Fibroblast of mammary gland (primary cell): ENCODE measurements around the gene ADCK2.
"Not testable (repeated sequence)": the region's sequence is repeated elsewhere in the genome, so short reads cannot be mapped to it uniquely, and the experiment has no call there.

Experiments used
- DNase-seq: peaks from one replicate; pipeline ENCODE4 v3.0.0-alpha.2; 2010; ENCODE audit warnings: low read depth
- H3K4me3 ChIP-seq: 2 replicates; pipeline ENCODE4 v1.5.1; 2011; ENCODE audit warnings: low read depth, mild to moderate bottlenecking, low read length, moderate library complexity; ENCODE audit not compliant: control insufficient read depth
- CTCF ChIP-seq: conservative IDR thresholded peaks from 2 replicates; pipeline ENCODE4 v1.5.1; 2011; ENCODE audit warnings: low read depth, low read length, inconsistent platforms; ENCODE audit not compliant: control insufficient read depth, insufficient read depth

ADCK2 gene

GRCh38 chr7:140656548-140657515 is 15.9 kb upstream of the ADCK2 start:
- H3K4me3 ChIP-seq = no peak overlapping the region
- no peak for DNase-seq

GRCh38 chr7:140657891-140658290 is 14.9 kb upstream of the ADCK2 start:
- DNase-seq = no peak
- H3K4me3 ChIP-seq = no peak overlapping the region
- no peak for TF ChIP-seq CTCF

More at GRCh38 chr7:140656548-140657515, 15.9 kb upstream of the ADCK2 start:
- TF ChIP-seq CTCF = no peak

GRCh38 chr7:140659856-140660255 is 12.9 kb upstream of the ADCK2 start:
- peak; percentile 29 for DNase-seq
- no peak for TF ChIP-seq CTCF
- H3K4me3 ChIP-seq = no peak overlapping the region

- TF ChIP-seq CTCF = no peak
- H3K4me3 ChIP-seq = no peak overlapping the region
Observed at GRCh38 chr7:140661124-140661523, 11.6 kb upstream of the ADCK2 start.

GRCh38 chr7:140662938-140663337 is 9.8 kb upstream of the ADCK2 start:
- H3K4me3 ChIP-seq = not testable (repeated sequence)

More at GRCh38 chr7:140661124-140661523, 11.6 kb upstream of the ADCK2 start:
- no peak for DNase-seq

GRCh38 chr7:140667476-140667875 is 5.3 kb upstream of the ADCK2 start:
- no peak for DNase-seq
- no peak overlapping the region for H3K4me3 ChIP-seq
- no peak for TF ChIP-seq CTCF

More at GRCh38 chr7:140662938-140663337, 9.8 kb upstream of the ADCK2 start:
- not testable (repeated sequence) for DNase-seq

- DNase-seq = no peak
- no peak for TF ChIP-seq CTCF
- H3K4me3 ChIP-seq = no peak overlapping the region
Observed at GRCh38 chr7:140668641-140669040, 4.1 kb upstream of the ADCK2 start.
